ENCODE measurements around the gene ASB4.

Gene ASB4

DNA sequence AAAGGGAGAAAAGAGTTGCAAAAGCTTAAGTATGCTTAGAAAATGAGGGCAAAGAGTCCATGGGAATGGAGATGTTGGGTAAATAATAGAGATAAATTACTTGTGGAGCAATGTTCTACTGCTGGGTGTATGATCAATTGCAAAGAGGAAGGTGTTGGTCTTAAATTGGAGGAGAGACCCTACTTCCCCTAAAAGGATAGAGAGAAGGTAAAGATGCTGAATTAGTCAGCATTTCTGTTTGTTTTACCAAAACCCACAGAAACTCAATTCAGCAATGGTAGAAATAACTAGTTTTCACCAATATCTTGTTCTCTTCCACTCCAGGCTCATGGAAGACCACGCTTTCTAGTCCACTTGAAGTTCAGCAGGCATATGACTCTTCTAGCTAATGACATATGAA lies 32.1 kb downstream of the ASB4 start:
- TF ChIP-seq CTCF (IDR thresholded peaks at IDR 0.05): no peak

GRCh38 chr7:95520136-95520535 lies 34.4 kb downstream of the ASB4 start:
- TF ChIP-seq CTCF (IDR thresholded peaks at IDR 0.05): no peak

DNA sequence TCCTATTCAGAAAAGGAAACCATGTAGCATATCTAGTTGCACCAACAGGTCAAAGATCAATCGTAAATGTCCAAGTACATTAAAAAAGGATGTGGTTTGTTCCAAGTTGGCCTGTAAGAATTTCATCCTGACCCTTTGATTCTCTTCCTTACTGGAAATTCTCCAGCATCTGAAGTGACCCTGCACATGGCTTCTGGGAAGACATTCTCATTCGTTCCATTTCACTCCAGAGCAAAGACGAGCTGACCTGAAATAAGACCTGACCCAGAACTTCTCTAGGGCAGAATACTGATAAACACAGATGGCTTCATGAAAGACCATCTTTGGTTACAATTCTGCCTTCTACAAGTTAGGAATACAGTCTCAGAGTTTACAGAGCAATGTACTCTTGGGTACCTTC lies 39.8 kb downstream of the ASB4 start:
- no peak for TF ChIP-seq CTCF (IDR thresholded peaks at IDR 0.05)

DNA sequence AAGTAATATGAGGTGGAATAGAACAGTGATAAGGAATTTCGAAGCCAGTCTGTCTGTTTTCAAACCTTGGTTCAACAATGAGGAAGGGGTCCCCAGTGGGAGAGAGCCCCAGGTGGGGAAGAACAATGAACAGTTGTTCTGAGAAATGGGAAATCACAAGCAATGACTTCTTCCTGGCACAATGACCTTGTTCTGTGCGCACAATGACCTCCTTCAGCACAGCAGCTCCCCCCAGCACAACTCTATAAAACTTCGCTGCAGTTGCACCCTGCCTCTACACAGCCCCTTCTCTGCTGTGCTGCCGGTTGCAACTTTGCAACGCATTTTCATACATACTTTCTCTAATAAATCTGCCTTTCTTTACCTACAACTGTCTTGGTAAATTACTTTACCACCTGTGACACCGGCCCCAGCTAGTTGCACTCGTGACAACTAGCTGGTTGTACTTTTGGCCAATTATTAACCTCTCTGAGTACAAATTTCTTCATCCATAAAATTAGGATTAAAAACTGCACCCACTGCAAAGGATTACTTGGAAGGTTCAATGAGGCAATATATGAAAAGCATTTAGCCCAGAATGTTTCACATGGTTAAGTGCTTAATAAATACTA lies 40.5 kb downstream of the ASB4 start:
- TF ChIP-seq CTCF (IDR thresholded peaks at IDR 0.05): no peak

DNA sequence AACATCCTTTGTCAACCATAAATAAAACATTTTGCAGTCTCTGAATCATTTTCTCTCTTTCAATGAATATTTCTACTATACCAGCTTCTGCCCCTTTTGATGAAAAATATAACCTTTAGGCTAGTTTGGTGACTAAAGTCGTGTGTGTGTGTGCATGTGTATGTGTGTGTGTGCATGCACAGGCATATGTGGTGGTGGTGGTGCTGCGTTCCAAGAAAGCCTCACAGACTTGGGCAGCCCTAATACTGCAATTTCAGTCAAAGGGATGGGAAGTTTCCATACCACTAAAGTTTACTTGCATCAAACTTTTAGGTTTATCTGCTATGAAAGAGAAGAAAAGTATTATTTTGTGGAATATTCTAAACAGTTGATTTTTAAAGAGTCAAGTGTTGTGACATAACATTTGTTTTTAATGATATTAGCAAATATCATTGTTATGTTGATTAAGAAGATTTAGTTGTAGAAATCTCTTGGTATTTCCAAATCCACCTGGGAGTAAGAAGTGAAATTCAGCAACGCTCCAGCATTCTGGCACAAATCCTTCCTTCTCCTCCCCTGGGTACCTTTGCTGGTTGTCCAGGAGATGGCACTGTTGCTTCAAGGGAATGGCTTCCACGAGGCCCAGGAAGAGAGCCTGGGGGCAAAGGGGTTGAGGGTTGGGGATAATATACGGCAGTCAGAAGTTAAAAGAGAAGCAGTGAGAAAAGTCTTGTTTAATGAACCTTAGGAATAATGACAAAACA lies 41.5 kb downstream of the ASB4 start:
- peak; percentile 90 for TF ChIP-seq CTCF (IDR thresholded peaks at IDR 0.05)

DNA sequence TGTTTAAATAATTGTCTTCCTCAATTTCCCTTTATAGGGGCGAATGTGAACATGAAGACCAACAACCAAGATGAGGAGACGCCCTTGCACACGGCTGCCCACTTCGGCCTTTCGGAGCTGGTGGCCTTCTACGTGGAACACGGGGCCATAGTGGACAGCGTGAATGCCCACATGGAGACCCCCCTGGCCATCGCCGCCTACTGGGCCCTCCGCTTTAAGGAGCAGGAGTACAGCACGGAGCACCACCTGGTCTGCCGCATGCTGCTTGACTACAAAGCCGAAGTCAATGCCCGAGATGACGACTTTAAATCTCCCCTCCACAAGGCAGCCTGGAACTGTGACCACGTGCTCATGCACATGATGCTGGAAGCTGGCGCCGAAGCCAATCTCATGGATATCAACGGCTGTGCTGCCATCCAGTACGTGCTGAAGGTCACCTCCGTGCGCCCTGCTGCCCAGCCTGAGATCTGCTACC lies 42.1 kb downstream of the ASB4 start:
- no peak; the same call in 1 of the 2 replicates for TF ChIP-seq CTCF (IDR thresholded peaks at IDR 0.05)

- TF ChIP-seq CTCF (IDR thresholded peaks at IDR 0.05): no peak
Measured at GRCh38 chr7:95529701-95530100, 44.0 kb downstream of the ASB4 start.

All from LNCAP (cell line).